ENCODE results near the gene NFIA. TPM values are rescaled to one million over a fixed set of nuclear protein-coding genes. Genes with fewer than 3 reads are reported as not detected.
A peak's percentile ranks its signal among the peaks of the same experiment; 100 is the strongest.

NFIA gene
- total and polyA plus RNA-seq, 9 of the 15 experiments (the other 6 are each of a cell fraction or from before 2014, with no cell fraction given) = 5.3 to 24.9 (median 9.8) TPM

DNA sequence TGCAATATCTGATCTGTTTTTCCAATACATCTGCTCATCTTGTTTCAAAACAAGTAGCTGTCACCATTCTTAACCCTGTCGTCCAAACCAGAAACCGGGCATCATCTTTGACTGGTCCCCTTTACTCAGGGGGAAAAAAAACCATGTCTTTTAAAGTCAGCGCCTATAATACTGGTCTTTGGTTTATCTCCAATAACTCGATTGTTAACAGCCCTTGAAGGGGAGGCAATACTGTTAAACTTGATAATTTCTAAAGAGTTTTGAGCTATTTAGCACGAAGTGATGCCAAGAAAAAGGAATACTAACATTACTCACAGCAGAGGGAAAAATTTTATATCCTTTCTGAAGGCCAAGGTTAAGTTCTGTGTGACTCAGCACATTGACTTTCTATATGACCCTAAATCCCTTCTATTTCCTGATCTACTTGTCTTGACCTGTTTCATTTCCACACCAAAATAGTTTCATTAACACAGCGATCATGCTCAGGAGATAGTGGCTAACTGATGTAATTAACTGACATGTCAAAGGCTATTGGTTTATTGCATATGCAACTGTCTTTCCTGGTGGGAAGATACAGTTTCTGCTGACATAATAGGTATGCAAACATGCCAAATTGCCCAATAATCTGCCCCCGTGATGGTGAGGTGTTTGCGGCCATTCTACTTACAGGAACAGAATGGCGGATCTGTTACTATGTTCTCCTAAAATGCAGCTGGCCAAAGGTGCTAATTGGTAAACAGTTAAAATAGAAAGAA, 59.1 kb downstream of the NFIA start (continued):
- peak; percentile 92 for TF ChIP-seq NFE2 (IDR thresholded peaks at IDR 0.05; ENCODE audit: low read depth)
- no peak; a peak in 1 of 4 replicates for TF ChIP-seq HDAC1 (IDR thresholded peaks at IDR 0.05)
- no peak for TF ChIP-seq ZNF76 (CRISPR knock-in tag; IDR thresholded peaks at IDR 0.05; ENCODE audit: borderline replicate concordance)
- TF ChIP-seq FOXK2 (conservative IDR thresholded peaks at IDR 0.05 in 1 of 2, IDR thresholded peaks at IDR 0.05 in 1 of 2; ENCODE audit: low read depth in 2 of 2) = no peak
- no peak for TF ChIP-seq CBX2 (IDR thresholded peaks at IDR 0.05; ENCODE audit: insufficient read depth, low read length, poor library complexity, severe bottlenecking)
- TF ChIP-seq ZNF561 (CRISPR knock-in tag; conservative IDR thresholded peaks at IDR 0.05) = no peak
- no peak for TF ChIP-seq ZNF79 (CRISPR knock-in tag; IDR thresholded peaks at IDR 0.05; ENCODE audit: low read depth)
- TF ChIP-seq SP1 (CRISPR knock-in tag; IDR thresholded peaks at IDR 0.05) = no peak
- TF ChIP-seq NFYB (IDR thresholded peaks at IDR 0.05; ENCODE audit: extremely low read depth, insufficient read length) = no peak
- TF ChIP-seq ZNF384 (IDR thresholded peaks at IDR 0.05; ENCODE audit: low read depth, low read length) = no peak
- TF ChIP-seq ZNF584 (CRISPR knock-in tag; IDR thresholded peaks at IDR 0.05; ENCODE audit: low read depth) = peak; percentile 57; the same call in 1 of the 2 replicates
- TF ChIP-seq FOXP1 (CRISPR knock-in tag; IDR thresholded peaks at IDR 0.05) = no peak
- TF ChIP-seq, protein P1, sequence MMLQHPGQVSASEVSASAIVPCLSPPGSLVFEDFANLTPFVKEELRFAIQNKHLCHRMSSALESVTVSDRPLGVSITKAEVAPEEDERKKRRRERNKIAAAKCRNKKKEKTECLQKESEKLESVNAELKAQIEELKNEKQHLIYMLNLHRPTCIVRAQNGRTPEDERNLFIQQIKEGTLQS (IDR thresholded peaks at IDR 0.05) = peak; percentile 91
- TF ChIP-seq, protein P1 (CRISPR knock-in tag; conservative IDR thresholded peaks at IDR 0.05) = no peak
- TF ChIP-seq CHD1 (IDR thresholded peaks at IDR 0.05; ENCODE audit: low read length) = no peak
- TF ChIP-seq, protein P2, sequence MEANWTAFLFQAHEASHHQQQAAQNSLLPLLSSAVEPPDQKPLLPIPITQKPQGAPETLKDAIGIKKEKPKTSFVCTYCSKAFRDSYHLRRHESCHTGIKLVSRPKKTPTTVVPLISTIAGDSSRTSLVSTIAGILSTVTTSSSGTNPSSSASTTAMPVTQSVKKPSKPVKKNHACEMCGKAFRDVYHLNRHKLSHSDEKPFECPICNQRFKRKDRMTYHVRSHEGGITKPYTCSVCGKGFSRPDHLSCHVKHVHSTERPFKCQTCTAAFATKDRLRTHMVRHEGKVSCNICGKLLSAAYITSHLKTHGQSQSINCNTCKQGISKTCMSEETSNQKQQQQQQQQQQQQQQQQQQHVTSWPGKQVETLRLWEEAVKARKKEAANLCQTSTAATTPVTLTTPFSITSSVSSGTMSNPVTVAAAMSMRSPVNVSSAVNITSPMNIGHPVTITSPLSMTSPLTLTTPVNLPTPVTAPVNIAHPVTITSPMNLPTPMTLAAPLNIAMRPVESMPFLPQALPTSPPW (CRISPR knock-in tag; IDR thresholded peaks at IDR 0.05) = peak; percentile 20; the same call in 1 of the 2 replicates
- no peak for TF ChIP-seq BRD4 (IDR thresholded peaks at IDR 0.05)
- no peak; the same call in 1 of the 2 replicates for TF ChIP-seq ZNF431 (CRISPR knock-in tag; IDR thresholded peaks at IDR 0.05)
- TF ChIP-seq KDM5B (IDR thresholded peaks at IDR 0.05; ENCODE audit: insufficient replicate concordance, low read depth, low read length) = no peak
- TF ChIP-seq, protein P3, sequence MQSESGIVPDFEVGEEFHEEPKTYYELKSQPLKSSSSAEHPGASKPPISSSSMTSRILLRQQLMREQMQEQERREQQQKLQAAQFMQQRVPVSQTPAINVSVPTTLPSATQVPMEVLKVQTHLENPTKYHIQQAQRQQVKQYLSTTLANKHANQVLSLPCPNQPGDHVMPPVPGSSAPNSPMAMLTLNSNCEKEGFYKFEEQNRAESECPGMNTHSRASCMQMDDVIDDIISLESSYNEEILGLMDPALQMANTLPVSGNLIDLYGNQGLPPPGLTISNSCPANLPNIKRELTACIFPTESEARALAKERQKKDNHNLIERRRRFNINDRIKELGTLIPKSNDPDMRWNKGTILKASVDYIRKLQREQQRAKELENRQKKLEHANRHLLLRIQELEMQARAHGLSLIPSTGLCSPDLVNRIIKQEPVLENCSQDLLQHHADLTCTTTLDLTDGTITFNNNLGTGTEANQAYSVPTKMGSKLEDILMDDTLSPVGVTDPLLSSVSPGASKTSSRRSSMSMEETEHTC (IDR thresholded peaks at IDR 0.05) = no peak
- no peak for TF ChIP-seq CSDE1 (IDR thresholded peaks at IDR 0.05)
- TF ChIP-seq, protein P4, sequence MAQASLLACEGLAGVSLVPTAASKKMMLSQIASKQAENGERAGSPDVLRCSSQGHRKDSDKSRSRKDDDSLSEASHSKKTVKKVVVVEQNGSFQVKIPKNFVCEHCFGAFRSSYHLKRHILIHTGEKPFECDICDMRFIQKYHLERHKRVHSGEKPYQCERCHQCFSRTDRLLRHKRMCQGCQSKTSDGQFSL (CRISPR knock-in tag; IDR thresholded peaks at IDR 0.05) = no peak
- TF ChIP-seq, protein P4 (tag; IDR thresholded peaks at IDR 0.05) = no peak
- peak; percentile 78 for TF ChIP-seq POLR2H (tag; IDR thresholded peaks at IDR 0.05; ENCODE audit: low read depth)
- TF ChIP-seq PHF21A (IDR thresholded peaks at IDR 0.05; ENCODE audit: borderline replicate concordance, low read depth) = no peak
